ENCODE measurements around the gene RAB14.
"Not testable (repeated sequence)": the region's sequence is repeated elsewhere in the genome, so short reads cannot be mapped to it uniquely, and the experiment has no call there.

The RAB14 gene

GRCh38 chr9:121150188-121150587 is 51.5 kb downstream of the RAB14 start:
- FAIRE-seq = no peak

- FAIRE-seq = no peak
Measured at GRCh38 chr9:121144482-121144881, 57.2 kb downstream of the RAB14 start.

GRCh38 chr9:121143771-121144170 is 57.9 kb downstream of the RAB14 start:
- no peak for FAIRE-seq

GRCh38 chr9:121141706-121142105 is 60.0 kb downstream of the RAB14 start:
- no peak for FAIRE-seq

- FAIRE-seq = no peak
Measured at GRCh38 chr9:121141306-121141705, 60.4 kb downstream of the RAB14 start.

GRCh38 chr9:121140162-121140561 is 61.5 kb downstream of the RAB14 start:
- no peak for FAIRE-seq

- FAIRE-seq = no peak
Measured at GRCh38 chr9:121138973-121139372, 62.7 kb downstream of the RAB14 start.

GRCh38 chr9:121138561-121138960 is 63.1 kb downstream of the RAB14 start:
- FAIRE-seq = no peak

- FAIRE-seq = no peak
Measured at GRCh38 chr9:121135642-121136041, 66.0 kb downstream of the RAB14 start.

- no peak for FAIRE-seq
Measured at GRCh38 chr9:121133104-121133816, 68.4 kb downstream of the RAB14 start.

- FAIRE-seq = not testable (repeated sequence)
Measured at GRCh38 chr9:121129384-121129783, 72.3 kb downstream of the RAB14 start.

Data from endometrium (tissue), 2 donors.